K562 (cell line): ENCODE measurements around the gene LRRTM4. TPM values are rescaled to one million over a fixed set of nuclear protein-coding genes. Genes with fewer than 3 reads are reported as not detected.
A peak's percentile ranks its signal among the peaks of the same experiment; 100 is the strongest.

Experiments used
- ATAC-seq: fragments of 200-7000 bp; cut with Tn5 transposase; 3 replicates; pipeline ENCODE4 v1.9.1; 2020; ENCODE audit warnings: moderate library complexity
- BruUV-seq: library from RNA; stranded (reverse); fragments of 400-500 nt; replicated peaks from 2 replicates; lab custom pipeline; 2021; lab: Mats Ljungman, UMichigan
- CTCF ChIA-PET: fragments of 300-600 bp; formaldehyde crosslinking; extraction: SDS; loops from one replicate; lab custom pipeline; 2021; ENCODE audit warnings: low intra/inter-chr PET ratio; lab: Yijun Ruan, JAX
- POLR2A ChIA-PET: fragments of 300-600, 350-650 bp; sonication (Branson Sonifier 250); formaldehyde crosslinking; extraction: SDS; loops from one replicate; lab custom pipeline; 2021; ENCODE audit warnings: antibody characterized with exemption, inconsistent platforms; lab: Yijun Ruan, JAX
- DNase-seq, 4 experiments: peaks; one replicate each; pipeline versions ENCODE4 v3.0.0 to v3.0.0-alpha.2; 2011 to 2018; ENCODE audit warnings: low spot score in 3 of 4, mixed read lengths in 3 of 4; ENCODE audit errors: extremely low read depth in 1 of 4
- FAIRE-seq: peaks from 2 replicates; lab custom pipeline; 2011; peaks lifted over from hg19 to GRCh38; lab: Jason Lieb, UNC
- H2AFZ ChIP-seq: 2 replicates; pipeline ENCODE4 v1.6.0; 2011; ENCODE audit warnings: low read depth, low read length, control low read depth, inconsistent platforms
- H3K27ac ChIP-seq: fragments of 200-600 bp; 3 replicates; pipeline ENCODE4 v1.8.0; 2011; ENCODE audit warnings: low read depth, mild to moderate bottlenecking, control low read depth, inconsistent platforms, low read length, moderate library complexity, mixed read lengths; ENCODE audit errors: extremely low read depth
- H3K27me3 ChIP-seq, 2 experiments: fragments of 300-600 bp in 1 of 2; 2 replicates in 1 of 2; 3 replicates in 1 of 2; pipeline versions ENCODE4 v1.6.0 to v1.8.0; 2011; ENCODE audit warnings: inconsistent platforms in 2 of 2, low read length in 2 of 2, mild to moderate bottlenecking in 1 of 2, mixed read lengths in 1 of 2, moderate library complexity in 1 of 2; ENCODE audit not compliant: control insufficient read depth in 2 of 2, insufficient read depth in 2 of 2
- H3K36me3 ChIP-seq: fragments of 300-600 bp; 3 replicates; pipeline ENCODE4 v1.8.0; 2011; ENCODE audit warnings: mild to moderate bottlenecking, low read length, inconsistent platforms; ENCODE audit not compliant: control insufficient read depth, insufficient read depth
- H3K4me1 ChIP-seq, 2 experiments: fragments of 200-600 bp in 1 of 2; replicated peaks in 1 of 2; 2 replicates in 1 of 2; 3 replicates in 1 of 2; pipeline versions ENCODE4 v1.5.1 to v1.8.0; 2011; ENCODE audit warnings: inconsistent platforms in 2 of 2, low read length in 2 of 2, mild to moderate bottlenecking in 1 of 2, mixed read lengths in 1 of 2, moderate library complexity in 1 of 2; ENCODE audit not compliant: control insufficient read depth in 2 of 2, insufficient read depth in 2 of 2
- H3K4me2 ChIP-seq: 2 replicates; pipeline ENCODE4 v1.6.1; 2011; ENCODE audit warnings: low read length, control low read depth, inconsistent platforms, mixed read lengths; ENCODE audit not compliant: insufficient read depth
- H3K4me3 ChIP-seq: fragments of 200-600 bp; sonication (generic), shearing (Covaris generic); 2 replicates; pipeline ENCODE4 v1.5.1; 2016; ENCODE audit warnings: control low read depth, inconsistent platforms
- H3K79me2 ChIP-seq: fragments of 200-600 bp; 3 replicates; pipeline ENCODE4 v1.8.0; 2011; ENCODE audit warnings: low read length, inconsistent platforms; ENCODE audit not compliant: control insufficient read depth, insufficient read depth
- H3K9ac ChIP-seq, 2 experiments: 2 replicates each; pipeline versions ENCODE4 v1.6.0 to v1.6.1; 2011; ENCODE audit warnings: low read depth in 2 of 2, low read length in 2 of 2, control low read depth in 1 of 2, inconsistent platforms in 1 of 2, mild to moderate bottlenecking in 1 of 2, mixed read lengths in 1 of 2; ENCODE audit not compliant: insufficient read depth in 1 of 2
- H3K9me1 ChIP-seq: one replicate; pipeline ENCODE4 v1.6.0; 2011; ENCODE audit warnings: inconsistent platforms, mild to moderate bottlenecking, low read length, moderate library complexity; ENCODE audit not compliant: control insufficient read depth, insufficient read depth
- H3K9me3 ChIP-seq: replicated peaks from 2 replicates; pipeline ENCODE4 v1.5.1; 2011; ENCODE audit warnings: low read depth, low read length, inconsistent platforms; ENCODE audit not compliant: control insufficient read depth, insufficient read depth
- H4K20me1 ChIP-seq: replicated peaks from 2 replicates; pipeline ENCODE4 v1.6.1; 2011; ENCODE audit warnings: low read length, inconsistent platforms, mixed read lengths; ENCODE audit not compliant: control insufficient read depth, insufficient read depth
- GATA2 ChIP-seq: sonication (generic); formaldehyde crosslinking; IDR thresholded peaks from 2 replicates; pipeline ENCODE4 v1.4.0; 2020; ENCODE audit warnings: mild to moderate bottlenecking, missing genetic modification reagents
- MAFF ChIP-seq: IDR thresholded peaks from 2 replicates; pipeline ENCODE4 v1.6.1; 2012; ENCODE audit warnings: low read length, improper control_type of control experiment
- PML ChIP-seq: IDR thresholded peaks from 2 replicates; pipeline ENCODE4 v1.6.1; 2012; ENCODE audit warnings: low read length, inconsistent platforms
- TCFL5 ChIP-seq: fragments of 250-450 bp; sonication (Bioruptor Pico); conservative IDR thresholded peaks from 2 replicates; pipeline ENCODE4 v1.6.1; 2021; ENCODE audit warnings: mild to moderate bottlenecking, moderate library complexity, matching md5 sums
- ZNF133 ChIP-seq: fragments of 250-450 bp; sonication (Bioruptor Pico); IDR thresholded peaks from 2 replicates; pipeline ENCODE4 v1.4.0; 2020; ENCODE audit warnings: mild to moderate bottlenecking
- ZNF316 ChIP-seq: fragments of 450-650 bp; IDR thresholded peaks from 2 replicates; pipeline ENCODE4 v1.6.1; 2016
- ZNF41 ChIP-seq: fragments of 250-450 bp; sonication (Bioruptor Pico); conservative IDR thresholded peaks from 2 replicates; pipeline ENCODE4 v1.4.0; 2020; ENCODE audit warnings: mild to moderate bottlenecking
- WGBS: fragments of 100-300 bp; shearing (Covaris generic); methylation state at CpG from one replicate; pipeline ENCODE4 v1.1.6; 2016; ENCODE audit warnings: low coverage, mixed read lengths; ENCODE audit not compliant: insufficient coverage; ENCODE audit errors: missing lambda C conversion rate; 5-methylcytosine and 5-hydroxymethylcytosine counted together
- in situ Hi-C: fragments of 300-500 bp; cut with MboI; formaldehyde crosslinking; loops from 4 replicates; pipeline ENCODE4 v1.15.0; 2018; ENCODE audit warnings: inconsistent platforms, mixed read lengths
- intact Hi-C: fragments of 100-400 bp; cut with micrococcal nuclease; formaldehyde crosslinking; loops from 2 replicates; pipeline ENCODE4 v1.14.2; 2022
- polyA plus RNA-seq, 8 experiments: library from polyadenylated mRNA; depleted of rRNA in 4 of 8; stranded (reverse) in 5 of 8; unstranded in 3 of 8; fragments of >200 nt; fragmentation: Nextera tagmentation in 2 of 8; fragmentation: Illumina TruSeq in 1 of 8; extraction: Ambion mirVana in 2 of 8; extraction: Trizol in 1 of 8; gene quantifications; 2 replicates each; pipeline versions ENCODE4 v1.2.1 to v1.2.3, GENCODE V29; 2011 to 2014; ENCODE audit warnings: inconsistent platforms in 1 of 8, missing spikeins in 1 of 8
- total RNA-seq, 7 experiments: library from RNA; depleted of rRNA in 6 of 7; stranded (reverse); fragments of >200 nt in 6 of 7; fragmentation: Illumina TruSeq in 2 of 7; extraction: Trizol in 2 of 7; gene quantifications; 2 replicates each; pipeline versions ENCODE4 v1.2.1 to v1.2.3, GENCODE V29; 2011 to 2021; ENCODE audit warnings: low replicate concordance in 1 of 7
- TF ChIP-seq, protein P1 (sequence below): sonication (generic); formaldehyde crosslinking; IDR thresholded peaks from 2 replicates; pipeline ENCODE4 v1.8.0; 2022; ENCODE audit warnings: mild to moderate bottlenecking, missing genetic modification reagents, borderline replicate concordance
- TF ChIP-seq, protein P2 (sequence below): fragments of 250-450 bp; sonication (Bioruptor Pico); IDR thresholded peaks from 2 replicates; pipeline ENCODE4 v1.4.0; 2020; ENCODE audit warnings: mild to moderate bottlenecking, moderate library complexity

Gene LRRTM4
- total and polyA plus RNA-seq, 9 of the 15 experiments (the other 6 are each of a cell fraction or from before 2014, with no cell fraction given), result 0.04 TPM; not detected in 6

DNA sequence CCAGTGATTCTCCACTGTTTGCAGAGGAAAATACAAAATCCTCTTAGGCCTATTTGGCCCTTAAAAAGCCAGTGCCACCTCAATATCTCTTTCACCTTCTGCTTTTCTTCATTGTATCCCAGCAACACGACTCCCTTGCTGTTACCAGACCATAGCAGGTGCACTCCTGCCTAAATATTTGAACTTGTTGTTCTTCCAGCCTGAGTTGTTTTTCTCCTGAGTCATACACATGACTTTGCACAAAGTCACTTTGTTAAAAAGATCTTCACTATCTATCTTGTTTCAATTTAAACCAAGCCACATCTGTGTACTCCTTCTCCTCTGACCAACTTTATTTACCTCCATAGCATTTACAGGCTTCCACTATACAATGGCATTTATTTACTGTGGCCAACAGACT lies 103.6 kb downstream of the LRRTM4 start:
- no peak overlapping the region for H3K9ac ChIP-seq
- DNase-seq (no peak), FAIRE-seq (no peak), ATAC-seq (no peak)
- H3K27me3 ChIP-seq, result no peaks in the 10 kb centered on the region
- H3K9me1 ChIP-seq, result no peaks in the 10 kb centered on the region
- no peaks in the 10 kb centered on the region for H3K4me1 ChIP-seq
- H3K4me3 ChIP-seq, result no peak overlapping the region
- intact Hi-C loops, result no loop called here
- no TSS peak for BruUV-seq
- no peaks in the 10 kb centered on the region for H3K36me3 ChIP-seq
- H3K4me2 ChIP-seq, result no peak overlapping the region
- H3K27ac ChIP-seq, result no peak overlapping the region
- ChIA-PET CTCF (no interaction called here), POLR2A (no interaction called here)
- H3K9me3 ChIP-seq, result no peaks in the 10 kb centered on the region
- no peaks in the 10 kb centered on the region for H3K79me2 ChIP-seq
- no peak for TF ChIP-seq ZNF133 (CRISPR knock-in tag)
- H4K20me1 ChIP-seq, result no peaks in the 10 kb centered on the region
- in situ Hi-C loops, result no loop called here
- WGBS, result 0% methylated on average over 1 of the region's 1 CpG
- H2AFZ ChIP-seq, result no peak overlapping the region

DNA sequence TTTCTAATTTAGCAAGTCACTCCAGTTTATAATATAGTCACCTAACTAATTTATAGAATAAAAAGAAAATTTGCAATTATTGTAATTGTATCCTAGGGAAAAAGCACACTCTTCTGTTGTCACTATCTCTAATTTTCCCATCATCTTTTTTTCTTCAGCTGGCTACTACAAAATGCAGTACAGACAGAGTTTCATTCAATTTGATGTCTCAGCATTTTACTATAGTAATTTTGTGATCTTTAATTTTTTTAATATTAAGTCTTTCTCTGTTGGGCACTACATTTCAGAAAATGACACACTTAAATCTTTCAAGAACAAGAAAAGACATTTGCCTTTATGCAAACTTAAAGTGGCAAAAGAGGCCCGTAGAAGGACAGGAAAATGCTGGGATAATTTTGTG lies 118.0 kb downstream of the LRRTM4 start:
- Histone ChIP-seq H3K4me1 (no peaks in the 10 kb centered on the region), H3K36me3 (no peaks in the 10 kb centered on the region), H3K27ac (no peak overlapping the region), H2AFZ (no peak overlapping the region), H4K20me1 (no peaks in the 10 kb centered on the region), H3K9me3 (no peaks in the 10 kb centered on the region), H3K27me3 (no peaks in the 10 kb centered on the region), H3K79me2 (no peaks in the 10 kb centered on the region), H3K4me3 (no peak overlapping the region), H3K4me2 (no peak overlapping the region), H3K9me1 (no peaks in the 10 kb centered on the region), H3K9ac (no peak overlapping the region)
- WGBS, result 0% methylated on average over 1 of the region's 1 CpG
- in situ Hi-C loops (no loop called here), intact Hi-C loops (no loop called here)
- TF ChIP-seq PML (no peak), TCFL5 (CRISPR knock-in tag) (no peak), ZNF41 (CRISPR knock-in tag) (no peak), MAFF (0 out of 2 replicates have a peak, but pooled peaks have one; percentile 12), GATA2 (CRISPR knock-in tag) (no peak), ZNF316 (peak; percentile 53)
- TF ChIP-seq, protein P1, sequence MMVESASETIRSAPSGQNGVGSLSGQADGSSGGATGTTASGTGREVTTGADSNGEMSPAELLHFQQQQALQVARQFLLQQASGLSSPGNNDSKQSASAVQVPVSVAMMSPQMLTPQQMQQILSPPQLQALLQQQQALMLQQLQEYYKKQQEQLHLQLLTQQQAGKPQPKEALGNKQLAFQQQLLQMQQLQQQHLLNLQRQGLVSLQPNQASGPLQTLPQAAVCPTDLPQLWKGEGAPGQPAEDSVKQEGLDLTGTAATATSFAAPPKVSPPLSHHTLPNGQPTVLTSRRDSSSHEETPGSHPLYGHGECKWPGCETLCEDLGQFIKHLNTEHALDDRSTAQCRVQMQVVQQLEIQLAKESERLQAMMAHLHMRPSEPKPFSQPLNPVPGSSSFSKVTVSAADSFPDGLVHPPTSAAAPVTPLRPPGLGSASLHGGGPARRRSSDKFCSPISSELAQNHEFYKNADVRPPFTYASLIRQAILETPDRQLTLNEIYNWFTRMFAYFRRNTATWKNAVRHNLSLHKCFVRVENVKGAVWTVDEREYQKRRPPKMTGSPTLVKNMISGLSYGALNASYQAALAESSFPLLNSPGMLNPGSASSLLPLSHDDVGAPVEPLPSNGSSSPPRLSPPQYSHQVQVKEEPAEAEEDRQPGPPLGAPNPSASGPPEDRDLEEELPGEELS (CRISPR knock-in tag), result no peak
- TF ChIP-seq, protein P2, sequence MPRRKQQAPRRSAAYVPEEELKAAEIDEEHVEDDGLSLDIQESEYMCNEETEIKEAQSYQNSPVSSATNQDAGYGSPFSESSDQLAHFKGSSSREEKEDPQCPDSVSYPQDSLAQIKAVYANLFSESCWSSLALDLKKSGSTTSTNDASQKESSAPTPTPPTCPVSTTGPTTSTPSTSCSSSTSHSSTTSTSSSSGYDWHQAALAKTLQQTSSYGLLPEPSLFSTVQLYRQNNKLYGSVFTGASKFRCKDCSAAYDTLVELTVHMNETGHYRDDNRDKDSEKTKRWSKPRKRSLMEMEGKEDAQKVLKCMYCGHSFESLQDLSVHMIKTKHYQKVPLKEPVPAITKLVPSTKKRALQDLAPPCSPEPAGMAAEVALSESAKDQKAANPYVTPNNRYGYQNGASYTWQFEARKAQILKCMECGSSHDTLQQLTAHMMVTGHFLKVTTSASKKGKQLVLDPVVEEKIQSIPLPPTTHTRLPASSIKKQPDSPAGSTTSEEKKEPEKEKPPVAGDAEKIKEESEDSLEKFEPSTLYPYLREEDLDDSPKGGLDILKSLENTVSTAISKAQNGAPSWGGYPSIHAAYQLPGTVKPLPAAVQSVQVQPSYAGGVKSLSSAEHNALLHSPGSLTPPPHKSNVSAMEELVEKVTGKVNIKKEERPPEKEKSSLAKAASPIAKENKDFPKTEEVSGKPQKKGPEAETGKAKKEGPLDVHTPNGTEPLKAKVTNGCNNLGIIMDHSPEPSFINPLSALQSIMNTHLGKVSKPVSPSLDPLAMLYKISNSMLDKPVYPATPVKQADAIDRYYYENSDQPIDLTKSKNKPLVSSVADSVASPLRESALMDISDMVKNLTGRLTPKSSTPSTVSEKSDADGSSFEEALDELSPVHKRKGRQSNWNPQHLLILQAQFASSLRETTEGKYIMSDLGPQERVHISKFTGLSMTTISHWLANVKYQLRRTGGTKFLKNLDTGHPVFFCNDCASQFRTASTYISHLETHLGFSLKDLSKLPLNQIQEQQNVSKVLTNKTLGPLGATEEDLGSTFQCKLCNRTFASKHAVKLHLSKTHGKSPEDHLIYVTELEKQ (CRISPR knock-in tag), result no peak
- no TSS peak for BruUV-seq
- CTCF ChIA-PET, result no interaction called here
- no peak for FAIRE-seq
- POLR2A ChIA-PET, result no interaction called here
- no peak for ATAC-seq
- no peak for DNase-seq
